CD4-positive, alpha-beta T cell treated with Interleukin-1 beta for 1 hour (primary cell): Measurements from ENCODE around the gene MAPKBP1.

Experiments used
- DNase-seq, 2 donors: peaks; one replicate each; pipeline ENCODE4 v3.0.0-alpha.2; 2020 to 2022

The MAPKBP1 gene

GRCh38 chr15:41827290-41827879 lies 53.1 kb downstream of the MAPKBP1 start:
- peak in 1 of 2 donors; percentile 17 for DNase-seq

GRCh38 chr15:41827880-41828806 lies 53.9 kb downstream of the MAPKBP1 start, which contains the start of gene JMJD7:
Gene JMJD7, plus strand, starts transcription at chr15:41828092. Its CDS starts 33 bp downstream, at chr15:41828125.
- DNase-seq: peak; percentile 90 to 93

DNA sequence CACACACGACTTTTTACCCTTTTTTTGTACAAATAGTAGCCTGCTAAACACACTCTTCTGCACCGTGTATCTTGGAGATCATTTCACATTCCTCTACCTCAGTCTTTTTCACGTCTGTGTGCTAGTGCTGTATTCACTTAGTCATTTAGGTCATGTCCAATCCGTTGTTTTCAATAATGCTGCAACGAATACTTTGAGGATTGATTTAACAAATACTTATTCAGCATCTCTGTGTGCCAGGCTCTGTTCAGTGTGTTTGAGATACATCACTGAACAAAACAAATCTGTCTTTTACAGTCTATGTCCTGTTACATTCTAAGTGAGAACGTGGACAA lies 54.5 kb downstream of the MAPKBP1 start:
- DNase-seq: no peak

DNA sequence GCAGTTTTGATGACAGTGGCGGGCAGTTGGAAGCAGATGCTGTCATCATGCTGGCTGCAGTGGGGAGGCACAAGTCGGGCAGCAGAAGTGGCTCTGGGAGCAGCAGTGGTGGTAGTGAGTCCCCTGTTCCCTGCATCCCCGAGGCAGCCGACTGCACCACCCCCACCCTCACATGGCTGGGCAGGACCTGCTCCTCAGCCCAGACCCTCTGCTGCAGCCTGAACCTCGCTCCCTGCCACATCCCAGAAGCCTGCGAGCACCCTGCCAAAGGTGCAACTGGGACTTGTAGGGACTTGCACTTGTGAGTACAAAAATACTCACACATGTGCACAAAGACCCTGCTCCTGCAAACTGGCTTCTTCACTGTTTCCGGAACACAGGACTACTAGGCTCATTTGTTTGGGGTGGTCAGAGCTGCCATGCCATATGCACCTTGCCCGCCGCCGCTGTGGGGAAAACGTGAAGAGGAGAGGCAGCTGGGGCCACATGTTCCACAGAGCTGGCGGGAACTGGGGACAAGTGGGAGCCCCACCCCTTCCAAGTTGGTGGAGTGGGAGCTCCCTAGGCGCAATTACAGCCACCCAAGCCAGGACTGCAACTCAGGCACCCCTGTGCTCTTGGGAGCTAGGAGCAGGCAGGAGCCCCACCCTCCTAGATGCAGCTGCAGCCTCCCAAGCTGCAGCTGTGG lies 55.8 kb downstream of the MAPKBP1 start:
- no peak for DNase-seq

DNA sequence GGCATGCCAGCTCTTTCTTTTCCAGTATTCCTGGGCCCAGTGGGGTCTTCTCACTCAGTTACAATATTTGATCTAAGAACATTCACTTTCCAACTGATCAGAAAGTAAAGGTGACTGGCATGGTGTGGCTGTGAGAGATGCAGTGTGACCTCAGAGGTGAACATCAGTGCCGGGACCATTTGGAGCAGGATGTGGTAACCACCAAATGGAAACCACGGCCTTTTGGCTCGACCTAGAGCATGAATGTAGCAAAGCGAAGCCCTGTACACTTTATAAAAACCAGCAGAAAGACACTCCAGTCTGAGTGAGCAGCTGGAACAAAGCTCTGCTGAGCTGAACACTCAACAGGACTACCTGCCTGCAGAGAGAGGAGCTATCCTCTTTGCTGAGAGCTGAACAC lies 57.0 kb downstream of the MAPKBP1 start:
- peak; percentile 21 to 50 for DNase-seq

DNA sequence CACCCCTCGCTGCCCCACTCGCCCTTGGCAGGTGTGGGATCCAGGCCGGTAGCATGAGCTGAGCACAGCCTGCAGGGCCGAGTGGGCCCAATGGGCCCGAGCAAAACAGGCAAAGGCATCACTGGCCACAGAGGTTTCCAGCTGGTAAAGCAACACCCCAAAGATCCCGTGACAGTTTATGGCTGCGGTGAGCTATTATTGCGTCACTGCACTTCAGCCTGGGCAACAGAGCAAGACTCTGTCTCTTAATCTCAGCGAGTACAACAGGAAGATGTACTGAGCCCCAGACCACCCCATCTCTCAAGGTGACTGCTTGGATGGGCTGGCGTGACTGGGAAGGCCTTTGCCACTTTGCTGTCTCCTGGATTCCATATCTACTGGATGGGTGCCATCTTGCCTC lies 57.9 kb downstream of the MAPKBP1 start:
- no peak for DNase-seq

DNA sequence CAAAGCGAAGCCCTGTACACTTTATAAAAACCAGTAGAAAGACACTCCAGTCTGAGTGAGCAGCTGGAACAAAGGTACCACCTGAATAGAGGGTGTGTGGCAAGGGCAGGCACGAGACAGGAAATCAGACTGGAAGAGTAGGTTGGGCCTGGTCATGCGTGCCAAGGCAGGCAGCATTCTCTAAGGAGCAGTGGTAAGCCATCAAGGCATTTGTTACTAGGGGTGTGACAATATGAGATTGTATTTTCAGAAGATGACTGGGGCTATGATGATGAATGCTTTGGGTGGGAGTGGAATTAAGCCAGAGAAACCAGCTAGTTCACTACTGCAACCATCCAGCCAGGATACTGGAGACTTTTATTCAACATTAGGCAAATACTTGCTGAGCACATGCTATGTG lies 58.6 kb downstream of the MAPKBP1 start:
- no peak for DNase-seq

GRCh38 chr15:41834096-41834495 lies 59.8 kb downstream of the MAPKBP1 start:
- no peak for DNase-seq

- DNase-seq: no peak
Measured at GRCh38 chr15:41836073-41836472, 61.8 kb downstream of the MAPKBP1 start.

DNA sequence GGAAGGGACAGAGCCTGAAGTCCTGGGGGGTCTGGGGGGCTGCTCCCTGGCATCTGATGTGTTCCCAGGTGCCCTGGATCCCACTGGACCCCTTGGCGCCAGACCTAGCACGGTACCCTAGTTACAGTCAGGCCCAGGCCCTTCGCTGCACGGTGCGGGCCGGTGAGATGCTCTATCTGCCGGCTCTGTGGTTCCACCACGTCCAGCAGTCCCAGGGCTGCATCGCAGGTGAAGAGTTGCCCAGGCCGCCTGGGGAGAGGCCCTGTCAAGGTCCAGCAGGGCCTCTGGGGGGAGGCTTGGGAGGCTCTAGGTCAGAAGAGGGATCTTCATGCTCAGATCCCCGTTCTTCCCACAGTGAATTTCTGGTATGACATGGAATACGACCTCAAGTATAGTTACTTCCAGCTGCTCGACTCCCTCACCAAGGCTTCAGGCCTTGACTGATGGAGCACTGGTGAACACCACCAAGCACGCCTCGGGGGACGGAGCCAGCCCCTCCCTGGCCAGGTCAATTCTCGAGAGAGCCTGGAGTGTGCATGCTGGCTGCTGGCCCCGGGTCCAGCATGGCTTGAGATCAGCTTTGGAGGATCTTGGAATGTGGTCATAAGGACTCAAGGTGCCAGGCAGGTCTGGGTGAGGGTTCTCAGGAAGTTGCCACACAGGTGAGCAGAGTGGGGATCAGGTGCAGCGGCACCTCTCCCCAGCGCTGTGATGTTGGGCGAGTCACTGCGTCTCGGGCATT lies 62.6 kb downstream of the MAPKBP1 start:
- DNase-seq: no peak

DNA sequence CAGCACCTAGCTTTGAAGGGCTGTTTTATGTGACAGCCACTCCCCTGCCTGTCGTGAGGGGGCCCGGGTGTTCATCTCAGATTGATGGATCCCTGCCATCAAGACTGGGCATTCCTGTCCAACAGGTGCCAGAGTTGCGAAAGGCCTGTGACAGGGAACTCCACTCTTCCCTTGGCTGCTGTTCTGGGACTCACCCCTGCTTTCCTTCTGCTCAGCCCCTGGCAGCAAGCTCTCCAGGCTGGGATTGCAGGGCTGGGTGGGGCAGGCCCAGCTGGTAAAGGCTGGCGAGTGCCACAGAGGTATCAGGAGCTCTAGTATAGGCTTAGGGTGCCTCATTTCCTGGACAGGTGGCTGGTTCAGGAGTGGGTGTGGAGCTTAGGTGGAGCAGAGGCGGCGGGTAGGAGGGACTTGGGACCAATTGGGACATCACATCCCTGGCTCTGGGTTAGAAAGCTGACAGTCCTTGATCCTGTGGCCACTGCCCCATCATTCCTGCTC lies 64.2 kb downstream of the MAPKBP1 start, which contains the start of gene PLA2G4B:
TSS of gene PLA2G4B (plus strand) at position 448 of the 498 bp plus-strand sequence. CDS start 67 bp downstream, outside the sequence.
- DNase-seq: no peak

GRCh38 chr15:41839781-41840491 lies 65.7 kb downstream of the MAPKBP1 start:
- DNase-seq: no peak

- DNase-seq: no peak
Measured at GRCh38 chr15:41840673-41841072, 66.4 kb downstream of the MAPKBP1 start.

DNA sequence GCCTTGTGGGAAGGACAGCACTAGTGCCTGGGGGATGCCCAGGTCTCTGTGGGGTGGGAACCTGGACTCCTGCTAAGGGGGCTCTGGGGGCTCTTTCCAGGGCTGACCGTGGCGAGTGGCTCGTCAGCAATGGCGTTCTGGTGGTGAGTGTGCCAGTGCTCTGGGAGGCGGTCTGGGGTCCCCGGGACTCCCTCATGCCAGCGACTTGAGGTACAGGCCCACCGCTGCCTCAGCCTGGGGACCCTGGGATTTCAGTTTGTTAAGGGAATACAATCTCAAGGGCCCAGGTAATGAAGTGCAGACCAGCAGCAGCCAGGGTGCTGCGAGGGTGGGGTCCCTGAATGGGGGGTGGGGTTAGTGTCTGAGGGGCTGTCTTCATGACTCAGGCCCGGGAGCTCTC lies 66.8 kb downstream of the MAPKBP1 start:
- DNase-seq: no peak

- no peak for DNase-seq
Measured at GRCh38 chr15:41842229-41842628, 67.9 kb downstream of the MAPKBP1 start.

GRCh38 chr15:41843571-41843970 lies 69.3 kb downstream of the MAPKBP1 start:
- no peak for DNase-seq

GRCh38 chr15:41844814-41845213 lies 70.5 kb downstream of the MAPKBP1 start:
- DNase-seq: no peak

DNA sequence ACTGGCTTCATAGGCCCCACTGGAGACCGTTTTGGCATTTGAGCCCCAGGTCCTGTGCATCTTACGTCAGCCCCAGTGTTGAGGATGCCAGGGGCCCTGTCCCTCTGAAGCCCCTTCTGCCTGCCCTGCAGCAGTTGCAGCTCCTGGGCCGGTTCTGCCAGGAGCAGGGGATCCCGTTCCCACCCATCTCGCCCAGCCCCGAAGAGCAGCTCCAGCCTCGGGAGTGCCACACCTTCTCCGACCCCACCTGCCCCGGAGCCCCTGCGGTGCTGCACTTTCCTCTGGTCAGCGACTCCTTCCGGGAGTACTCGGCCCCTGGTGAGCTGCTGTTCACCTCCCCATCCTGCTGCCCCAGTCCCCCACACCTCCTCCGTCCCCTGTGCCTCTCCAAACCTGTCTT lies 72.9 kb downstream of the MAPKBP1 start:
- no peak for DNase-seq

GRCh38 chr15:41847981-41848380 lies 73.7 kb downstream of the MAPKBP1 start:
- no peak for DNase-seq

DNA sequence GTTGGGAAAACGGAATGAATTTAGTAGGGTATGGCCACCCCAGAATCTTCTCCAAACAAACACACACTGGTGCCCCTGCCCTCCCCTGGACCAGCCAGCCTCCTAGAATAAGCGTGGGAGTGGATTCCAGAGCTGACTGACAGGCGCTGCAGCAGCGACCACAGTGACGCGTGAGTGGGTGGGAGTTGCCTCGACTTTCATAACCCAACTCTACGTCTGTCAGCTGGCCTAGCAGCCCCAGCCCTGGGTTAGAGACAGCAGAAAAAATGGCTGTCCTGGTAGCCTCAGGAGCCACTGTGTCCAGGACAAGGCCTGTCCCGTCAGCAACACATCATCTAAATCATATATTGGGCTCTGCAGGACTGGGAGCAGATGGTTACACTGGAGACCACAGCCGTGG lies 74.3 kb downstream of the MAPKBP1 start:
- DNase-seq: no peak

DNA sequence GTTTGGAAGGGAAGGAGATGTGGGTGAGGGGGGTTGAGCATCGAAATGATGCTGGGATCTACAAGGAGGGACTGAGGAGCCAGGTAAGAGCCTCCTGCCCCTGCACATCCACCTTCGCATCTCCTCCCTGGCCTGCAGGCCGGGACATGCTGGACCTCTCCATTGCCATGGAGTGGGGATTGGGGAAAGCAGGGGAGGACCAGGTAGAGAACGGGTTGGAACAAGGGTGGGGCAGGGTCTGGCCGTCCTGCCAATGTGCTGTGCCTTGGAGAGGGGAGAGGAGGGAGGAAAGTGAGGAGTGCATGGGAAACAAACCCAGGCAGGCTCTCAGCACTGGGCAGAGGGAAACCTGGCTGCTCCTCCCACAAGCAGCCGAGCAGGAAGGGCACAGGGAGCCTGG lies 74.9 kb downstream of the MAPKBP1 start:
- no peak for DNase-seq

DNA sequence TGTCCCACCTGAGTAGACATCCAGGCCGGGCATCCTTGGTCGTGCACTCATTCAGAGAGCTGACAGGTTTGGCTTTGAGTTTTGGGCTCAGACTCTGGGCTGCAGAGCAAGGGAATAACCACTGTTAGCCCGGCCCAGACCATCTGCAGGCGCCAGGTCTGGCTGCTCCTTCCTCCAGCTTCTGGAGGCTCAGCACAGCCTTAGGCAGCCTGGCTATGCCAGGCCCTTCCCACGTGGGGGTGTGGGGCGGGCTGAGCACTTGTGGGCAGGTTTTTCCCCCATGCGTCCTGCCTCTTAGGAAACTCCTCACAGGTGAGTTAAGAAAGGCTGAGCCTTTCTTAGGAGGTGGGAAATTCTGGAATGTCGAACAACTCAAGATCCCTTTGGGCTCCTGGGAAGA lies 75.6 kb downstream of the MAPKBP1 start:
- DNase-seq: no peak
